Stimulated activated CD4-positive, alpha-beta T cell treated with anti-CD3 and anti-CD28 coated beads, TNF-alpha, amount 100 ng/mL, for 4 hours (primary cell): Measurements from ENCODE around the gene TENT5A.
"Not testable (repeated sequence)": the region's sequence is repeated elsewhere in the genome, so short reads cannot be mapped to it uniquely, and the experiment has no call there.

Experiments used
- DNase-seq, 3 experiments: peaks; one replicate each; pipeline ENCODE4 v3.0.0-alpha.2; 2020; ENCODE audit warnings: low read depth in 3 of 3

The TENT5A gene

DNA sequence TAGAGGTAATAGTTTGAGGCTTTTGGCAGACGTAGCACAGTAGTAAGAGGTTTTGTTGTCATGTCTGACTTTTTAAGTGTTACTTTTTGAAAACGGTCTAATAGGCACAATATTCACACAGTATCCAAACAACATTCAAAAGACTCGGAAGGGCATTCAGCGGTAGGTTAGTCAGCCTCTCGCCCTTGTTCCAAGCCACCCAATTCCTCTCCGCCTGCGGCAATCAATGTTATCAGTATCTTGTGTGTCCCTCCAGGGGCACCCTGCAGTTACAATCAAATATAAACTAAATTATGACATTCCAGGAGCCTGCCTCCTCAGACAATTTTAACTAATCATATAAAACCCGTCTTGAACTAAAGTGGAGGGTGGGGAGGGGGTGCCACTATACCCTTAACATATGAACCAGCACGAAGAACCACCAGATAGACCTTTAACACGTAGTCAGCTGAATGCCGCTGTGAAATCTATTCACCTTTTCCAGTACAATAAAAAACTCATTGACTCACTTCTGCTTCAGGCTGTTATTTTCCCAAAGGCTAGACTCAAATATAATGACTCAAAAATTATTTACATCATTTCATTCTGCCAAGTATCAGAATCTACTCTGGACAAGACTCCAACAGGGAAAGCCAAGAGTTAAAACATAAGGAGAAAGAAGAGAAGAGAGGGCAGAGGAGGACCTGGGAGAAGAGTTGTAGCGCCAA, 1.6 kb downstream of the TENT5A start:
- DNase-seq: no peak

DNA sequence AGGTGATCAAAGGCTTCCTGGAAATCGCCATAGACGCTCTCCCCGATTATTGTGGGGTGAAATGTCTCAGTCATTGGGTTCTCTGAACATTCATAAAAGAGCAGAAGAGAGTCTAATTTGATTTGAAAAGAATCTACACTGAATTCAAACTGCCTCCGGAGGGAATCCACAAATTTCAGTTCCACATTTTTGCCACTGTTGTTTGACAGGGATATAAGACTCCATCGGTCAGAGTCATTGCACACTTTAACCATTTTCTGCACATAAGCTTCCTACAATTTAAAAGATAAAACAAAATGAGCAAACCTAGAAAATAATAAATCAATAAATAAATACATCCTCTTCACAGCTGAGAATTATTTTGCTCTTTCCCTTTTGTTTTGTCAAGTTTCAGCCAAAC, 2.3 kb downstream of the TENT5A start:
- DNase-seq: no peak

DNA sequence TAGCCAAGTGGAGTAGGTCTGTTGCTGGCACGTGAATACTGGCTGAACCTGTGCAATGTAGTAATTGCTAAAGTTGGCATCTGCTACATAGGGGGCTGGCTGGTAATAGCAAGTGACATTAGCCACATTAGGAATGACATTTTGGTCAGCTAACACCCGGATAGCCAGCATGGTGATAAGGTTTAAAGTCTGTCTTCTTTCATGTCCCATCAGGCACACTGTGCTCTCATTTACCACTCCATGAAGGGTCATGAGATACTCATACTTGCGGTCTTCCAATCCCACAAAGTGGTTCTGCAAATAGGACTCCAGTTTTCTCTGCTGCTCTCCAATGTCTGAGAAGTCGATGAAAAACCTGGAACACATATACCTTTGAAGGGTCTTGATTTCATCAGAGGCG, 2.8 kb downstream of the TENT5A start:
- no peak for DNase-seq

DNA sequence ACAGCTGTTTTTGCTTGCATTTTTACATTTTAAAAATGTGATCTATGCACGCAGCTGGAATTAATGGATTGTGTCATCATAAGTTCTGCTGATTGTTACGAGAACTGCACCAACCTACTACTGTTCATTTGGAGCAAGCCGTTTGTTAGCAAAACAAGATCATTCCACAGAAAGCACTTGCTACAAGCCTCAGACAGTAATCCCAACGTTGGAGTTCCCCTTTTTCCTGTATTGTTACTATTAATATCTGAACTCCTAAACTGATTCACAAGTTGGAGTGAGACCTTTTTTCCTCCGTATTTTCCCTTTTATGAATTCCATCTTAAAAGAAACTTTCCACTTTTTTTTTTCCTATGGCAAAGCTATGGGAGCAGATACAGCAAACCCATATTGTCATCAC, 3.5 kb downstream of the TENT5A start:
- no peak for DNase-seq

DNA sequence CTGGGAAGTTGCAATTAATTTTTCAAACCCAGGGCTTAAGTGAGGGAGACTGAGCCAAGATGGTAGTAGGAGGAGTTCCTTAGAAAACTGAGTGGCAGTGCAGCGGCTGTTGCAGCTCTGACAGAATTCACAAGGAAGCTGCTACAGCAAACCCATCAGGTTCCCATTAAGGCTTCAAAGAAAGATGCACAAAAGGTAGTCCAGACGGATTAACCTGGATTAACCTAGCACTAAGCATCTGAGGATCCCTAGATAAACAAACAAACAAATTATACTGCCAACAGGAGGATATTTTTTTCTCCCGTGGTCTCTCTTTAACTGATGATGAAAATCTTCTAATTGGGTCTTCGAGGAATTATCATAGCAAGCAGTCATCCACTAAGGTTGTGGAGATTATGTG, 5.2 kb downstream of the TENT5A start:
- DNase-seq: no peak

DNA sequence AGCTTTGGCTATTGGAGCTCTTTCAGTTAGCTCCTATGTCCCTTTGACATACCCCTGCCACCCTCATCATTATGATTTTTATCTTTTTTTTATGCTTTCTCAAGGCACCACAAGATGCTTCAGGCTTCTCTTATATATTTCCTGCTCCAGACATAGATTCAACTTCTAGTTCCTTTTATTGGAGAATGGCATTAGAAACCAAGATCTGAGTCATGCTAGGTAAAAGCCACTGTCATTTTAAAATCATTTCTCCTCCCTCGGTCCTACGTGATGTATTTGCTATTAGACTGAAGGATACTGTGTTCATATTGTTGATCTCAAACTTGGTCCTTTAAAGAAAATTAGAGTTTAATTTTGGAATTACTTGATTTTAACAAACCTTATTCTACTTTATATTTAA, 8.3 kb downstream of the TENT5A start:
- no peak for DNase-seq

DNA sequence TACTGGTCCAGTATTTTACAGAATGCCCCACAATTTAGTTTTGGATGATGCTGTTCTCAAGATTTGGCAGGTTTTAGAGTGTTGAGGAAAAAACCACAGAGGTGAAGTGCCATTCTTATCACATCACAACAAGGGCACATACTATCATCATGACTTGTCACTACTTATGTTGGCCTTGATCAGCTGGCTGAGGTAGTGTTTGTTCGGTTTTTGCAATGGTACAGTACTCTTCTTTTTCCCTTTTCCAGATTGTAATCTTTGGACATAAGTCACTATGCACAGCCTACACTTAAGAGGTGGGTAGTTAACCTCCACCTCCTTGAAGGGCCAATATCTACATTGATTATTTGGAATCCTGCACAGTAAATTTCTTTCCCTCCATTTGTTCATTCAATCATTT, 8.8 kb downstream of the TENT5A start:
- DNase-seq: no peak

DNA sequence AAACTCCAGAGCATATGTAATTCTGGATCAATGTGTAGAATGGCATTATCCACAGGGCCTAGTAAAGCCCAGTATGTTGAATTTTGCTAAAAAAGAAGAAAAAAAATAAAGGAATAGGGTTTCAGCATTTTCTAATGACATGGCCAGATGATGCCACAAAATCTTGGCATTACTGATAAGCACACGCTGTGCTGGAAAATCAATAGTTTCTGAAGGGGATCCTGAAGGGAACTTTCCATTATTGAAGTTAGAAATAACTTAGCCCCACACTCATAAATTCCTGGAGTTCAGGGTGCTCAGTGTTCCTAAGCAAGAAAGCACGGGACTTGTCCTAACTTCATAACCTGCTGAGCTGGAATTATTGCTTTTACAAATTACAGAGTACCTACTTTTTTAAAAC, 10.8 kb downstream of the TENT5A start:
- DNase-seq: no peak

DNA sequence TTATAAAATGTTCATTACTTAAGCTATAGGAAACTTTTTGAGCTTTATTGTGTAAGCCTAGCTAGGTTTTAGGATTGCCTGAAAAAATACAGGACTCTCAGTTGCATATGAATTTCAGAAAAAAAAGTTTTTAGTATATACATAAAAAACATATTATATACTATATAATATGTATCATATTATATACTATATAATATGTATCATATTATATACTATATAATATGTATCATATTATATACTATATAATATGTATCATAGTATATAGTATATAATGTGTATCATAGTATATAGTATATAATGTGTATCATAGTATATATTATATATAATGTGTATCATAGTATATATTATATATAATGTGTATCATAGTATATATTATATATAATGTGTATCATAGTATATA, 11.9 kb downstream of the TENT5A start:
- not testable (repeated sequence) for DNase-seq

DNA sequence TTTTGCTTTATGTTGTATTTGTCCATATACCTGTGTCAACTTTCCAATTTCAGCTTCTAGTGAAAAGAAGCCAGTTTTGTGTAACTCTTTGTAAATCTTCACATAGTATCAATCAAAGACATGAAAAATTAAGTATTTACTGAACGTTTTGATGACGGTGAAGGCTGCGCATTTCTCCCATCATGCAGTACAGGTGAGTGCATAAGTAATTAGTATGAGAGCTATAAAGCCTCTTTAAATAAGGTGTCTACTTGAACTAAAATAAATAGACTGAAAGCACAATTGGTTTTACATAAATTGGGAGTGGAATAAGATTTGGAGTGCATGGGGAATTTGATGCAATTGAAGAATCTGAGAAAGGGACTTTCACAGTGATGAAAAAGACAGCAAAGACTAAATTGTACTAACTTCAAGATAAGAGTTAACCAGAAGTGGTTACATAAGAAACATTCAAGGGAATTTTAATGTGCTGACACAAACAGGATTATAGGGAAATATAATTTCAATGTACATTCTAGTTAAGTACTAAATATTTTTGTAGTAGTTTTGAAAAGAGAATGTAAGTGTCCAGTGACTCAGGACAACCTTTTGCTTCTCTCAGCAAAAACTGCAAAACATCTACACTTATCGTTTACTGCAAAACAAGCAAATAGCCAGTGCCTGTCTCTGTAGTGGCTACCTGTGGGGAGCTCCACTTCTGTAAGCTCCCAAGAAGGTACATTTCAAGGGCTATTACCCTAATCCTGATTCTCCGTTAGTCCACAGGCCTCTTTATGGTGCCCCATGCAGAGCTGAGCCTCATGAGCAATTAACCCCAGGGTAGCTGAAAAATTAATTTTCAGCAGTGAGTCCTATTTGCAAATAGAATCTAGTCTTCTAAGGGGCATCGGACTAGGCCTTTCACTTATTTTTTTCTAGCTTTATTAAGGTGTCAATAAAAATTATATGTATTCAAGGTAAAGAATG, 13.0 kb downstream of the TENT5A start:
- DNase-seq: no peak

DNA sequence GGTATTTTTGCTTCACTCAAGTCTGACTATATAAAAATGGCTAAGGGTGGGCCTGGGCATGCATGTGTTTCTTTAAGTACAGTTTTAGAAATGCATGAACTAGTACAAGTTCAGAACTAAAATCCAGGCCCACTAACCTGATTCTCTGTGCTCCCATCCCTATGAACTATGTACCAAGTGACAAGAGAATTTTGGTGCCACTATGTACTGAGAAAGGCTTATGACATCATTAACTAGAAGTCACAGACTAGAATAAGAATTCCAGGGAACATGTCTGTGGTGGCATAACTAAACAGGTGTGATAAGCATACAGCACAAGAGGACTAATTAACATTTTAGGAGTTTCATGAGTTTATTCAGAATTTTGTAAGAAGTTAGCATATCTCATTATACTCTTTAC, 16.1 kb downstream of the TENT5A start:
- DNase-seq: no peak

DNA sequence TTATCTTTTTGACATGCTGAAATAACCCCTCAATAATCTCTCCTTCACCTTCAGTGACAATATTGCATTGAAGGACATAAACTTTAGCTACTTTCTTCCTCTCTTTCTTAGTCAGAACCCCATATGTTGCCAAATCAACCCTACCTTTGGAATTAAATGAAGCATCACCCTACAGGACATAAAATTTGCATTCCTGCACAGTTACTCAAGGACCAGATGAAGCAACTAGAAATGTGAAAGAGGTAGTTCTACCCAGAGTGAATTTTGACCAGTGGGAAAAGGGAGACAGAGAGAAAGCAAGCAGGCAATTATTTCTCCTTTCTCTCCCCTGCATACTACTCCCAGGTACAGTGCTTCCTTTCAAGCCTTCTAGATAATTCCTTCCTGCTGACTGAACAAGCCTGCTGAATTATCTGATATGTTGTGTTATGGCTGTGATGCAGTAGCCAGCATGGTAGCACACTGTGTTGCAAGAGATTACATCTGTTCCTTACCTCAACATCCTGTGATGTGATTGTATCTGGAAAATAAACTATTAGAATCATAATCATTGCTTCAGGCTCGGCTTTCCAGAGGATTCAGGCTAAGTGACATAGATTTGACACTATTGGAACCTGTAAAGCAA, 16.6 kb downstream of the TENT5A start:
- no peak for DNase-seq

DNA sequence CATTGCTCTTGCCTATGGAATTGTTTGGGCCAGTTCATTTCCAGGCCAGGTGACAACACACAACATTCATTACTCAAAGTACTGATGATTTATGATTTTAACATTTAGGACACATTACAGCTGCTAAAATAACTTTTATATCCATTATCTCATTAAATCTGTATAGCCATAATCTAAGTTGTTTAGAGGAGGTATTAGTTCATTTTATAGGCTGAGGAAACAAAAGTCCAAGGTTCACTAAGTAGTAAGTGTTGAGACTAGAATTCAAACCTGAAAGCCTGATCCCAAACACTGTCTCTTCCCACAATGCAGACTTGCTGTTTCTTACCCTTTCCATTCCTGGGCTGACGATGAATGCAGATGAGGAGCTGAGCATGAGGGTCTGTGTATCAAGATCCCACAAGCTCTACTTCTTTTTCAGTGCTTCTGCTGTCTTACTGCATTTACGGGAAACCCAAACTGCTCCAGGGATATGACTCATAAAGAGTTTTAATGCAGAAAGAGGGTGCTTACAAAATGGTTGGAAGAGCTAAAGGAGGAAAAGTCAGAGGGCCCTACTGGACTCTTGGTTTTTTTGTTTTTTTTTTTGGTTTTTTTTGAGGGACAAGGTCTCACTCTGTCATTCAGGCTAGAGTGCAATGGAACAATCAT, 17.9 kb downstream of the TENT5A start:
- no peak for DNase-seq

DNA sequence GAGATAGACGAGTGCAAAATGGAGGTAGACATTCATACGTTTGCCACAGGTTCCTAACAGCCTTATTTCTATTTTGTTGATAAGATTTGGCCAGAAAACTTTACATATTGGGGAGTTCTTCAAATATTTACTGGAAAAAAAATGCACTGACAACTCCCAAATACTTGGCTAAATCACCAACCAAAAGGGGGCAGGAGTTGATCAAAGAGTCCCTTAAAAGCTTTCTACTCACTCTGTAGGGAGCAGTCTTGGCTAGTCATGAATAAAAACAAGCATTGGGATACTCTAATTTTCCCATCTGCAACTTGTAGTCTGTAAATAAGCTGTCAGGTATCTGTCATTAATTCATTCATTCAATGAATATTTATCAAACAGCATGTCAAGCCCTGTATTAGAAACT, 18.4 kb downstream of the TENT5A start:
- DNase-seq: no peak

DNA sequence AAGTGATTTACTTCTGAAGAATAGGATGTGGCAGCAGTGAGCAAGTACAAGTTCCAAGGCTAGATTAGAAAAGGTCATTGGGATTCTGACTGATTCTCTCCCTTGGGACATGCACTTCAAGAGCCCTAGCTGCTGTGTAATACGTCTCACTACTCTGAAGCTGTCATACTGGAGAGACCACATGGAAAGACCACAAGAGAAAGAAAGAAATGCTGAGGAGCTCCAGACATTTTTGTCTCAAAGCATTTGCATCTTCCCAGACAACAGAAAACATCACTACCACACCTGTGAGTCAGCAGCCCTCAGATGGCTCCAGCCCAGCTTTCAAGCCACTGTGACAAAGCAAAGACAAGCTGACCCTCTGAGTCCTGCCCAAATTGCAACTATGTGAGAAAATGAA, 20.7 kb downstream of the TENT5A start:
- no peak for DNase-seq

DNA sequence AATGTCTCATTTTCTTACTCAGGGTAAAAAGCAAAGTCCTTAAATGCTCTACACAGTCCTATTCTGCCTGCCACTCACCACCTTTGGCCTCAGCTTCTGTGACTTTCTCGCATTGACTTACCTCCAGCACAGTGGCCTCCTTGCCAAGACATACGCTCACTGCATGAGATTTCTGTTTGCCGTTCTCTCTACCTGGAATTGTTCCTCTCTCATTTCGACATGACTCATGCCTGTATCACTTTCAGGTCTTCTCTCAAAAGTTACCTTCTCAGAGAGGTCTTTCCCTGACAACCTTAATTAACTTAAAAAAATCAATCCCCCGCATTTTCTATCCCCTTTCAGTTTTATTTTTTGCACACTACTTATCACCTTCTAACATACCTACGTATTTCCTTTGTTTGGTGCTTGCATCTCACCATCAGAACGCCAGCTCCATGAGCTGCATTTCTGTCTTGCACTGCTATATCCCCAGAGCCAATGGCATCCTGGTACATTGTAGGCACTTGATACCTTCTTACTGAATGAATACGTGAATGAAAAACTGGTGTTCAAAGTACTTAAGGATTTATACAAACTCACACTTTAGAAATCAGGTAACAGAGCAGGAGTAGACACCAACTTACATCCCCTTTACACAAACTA, 24.5 kb downstream of the TENT5A start:
- no peak for DNase-seq

DNA sequence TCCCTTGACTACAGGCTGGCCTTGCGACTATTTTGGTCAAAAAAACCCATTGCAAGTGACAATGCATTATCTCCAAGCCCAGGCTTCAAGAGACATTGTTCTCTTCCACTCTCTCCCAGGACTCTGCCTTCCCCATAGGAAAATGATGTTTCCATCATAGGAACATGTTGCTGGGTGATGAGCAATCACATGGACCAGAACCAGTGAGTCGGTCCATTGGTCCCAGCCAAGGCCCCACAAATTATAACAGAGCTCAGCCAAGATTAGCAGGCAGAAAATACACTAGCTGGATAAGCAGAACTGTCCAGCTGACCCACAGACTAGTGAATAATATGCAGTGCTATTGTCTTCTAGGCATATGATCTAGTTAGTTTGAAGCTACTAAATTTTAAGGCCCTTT, 27.4 kb downstream of the TENT5A start:
- DNase-seq: no peak

DNA sequence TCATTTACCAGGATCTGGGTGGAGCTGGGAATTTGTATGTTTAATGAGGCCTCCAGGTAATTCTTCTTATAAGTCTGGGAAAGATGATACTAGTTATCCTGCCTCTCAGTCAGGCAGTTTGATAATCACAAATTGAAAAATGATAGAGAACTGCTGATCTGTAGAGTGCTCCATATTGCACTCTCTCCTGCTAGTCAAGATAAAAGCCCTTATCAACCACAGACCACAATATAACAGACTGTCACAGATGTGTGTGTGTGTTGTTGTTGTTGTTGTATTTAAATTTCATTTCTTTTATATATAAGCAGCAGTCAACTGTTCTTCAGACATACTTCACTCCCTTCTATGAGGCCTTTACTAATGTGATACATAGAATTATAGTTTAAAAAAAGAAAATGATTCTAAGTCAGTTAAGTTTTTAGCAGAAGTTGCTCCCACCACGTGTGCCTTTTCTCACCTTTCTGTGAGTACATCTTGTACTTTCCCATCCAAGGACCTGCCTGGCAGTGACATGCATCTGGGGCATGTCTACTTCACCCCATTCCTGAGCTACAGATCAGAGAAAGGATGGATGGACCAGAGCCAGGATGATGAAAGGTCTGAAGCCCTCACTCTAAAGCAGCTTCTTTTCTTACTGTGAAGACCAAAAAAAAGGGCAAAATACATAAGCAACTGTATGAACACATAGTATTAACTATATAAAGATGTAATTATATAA, 29.8 kb downstream of the TENT5A start:
- no peak for DNase-seq

DNA sequence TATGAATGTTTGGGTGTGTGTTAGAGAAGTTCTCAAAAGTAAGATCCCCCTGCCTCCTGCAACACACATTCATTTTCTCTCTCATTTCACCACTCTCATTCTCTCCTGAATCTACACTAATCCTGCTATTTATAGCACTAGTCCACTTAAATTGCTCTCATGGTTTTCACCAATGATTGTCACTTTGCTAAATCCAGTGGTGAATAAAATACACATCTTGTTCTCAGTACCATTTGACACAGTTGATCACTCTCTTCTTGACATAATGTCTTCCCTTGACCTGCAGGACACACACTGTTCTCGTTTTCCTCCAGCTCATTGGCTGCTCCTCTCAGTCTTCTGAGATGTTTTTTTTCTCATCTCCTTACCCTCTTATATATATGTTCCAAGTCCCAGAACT, 32.1 kb downstream of the TENT5A start:
- DNase-seq: no peak

DNA sequence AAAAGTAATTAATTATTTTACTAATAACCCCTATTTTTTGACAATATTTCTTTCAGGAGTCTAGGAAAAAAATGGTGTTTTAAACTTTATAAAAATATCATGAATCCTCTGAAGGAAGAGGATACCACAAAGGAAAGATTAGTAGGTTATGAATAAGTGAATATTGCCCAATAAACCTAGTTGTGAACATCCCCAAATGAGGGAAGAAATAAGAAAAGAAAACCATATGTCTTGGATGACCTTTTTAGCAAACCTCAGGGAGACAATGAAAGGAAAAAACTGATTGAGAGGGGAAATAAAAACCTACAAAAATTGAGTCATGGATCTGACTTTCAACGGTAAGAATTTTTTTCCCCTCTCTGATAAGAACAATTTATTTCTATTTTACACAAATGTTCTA, 34.4 kb downstream of the TENT5A start:
- no peak for DNase-seq

DNA sequence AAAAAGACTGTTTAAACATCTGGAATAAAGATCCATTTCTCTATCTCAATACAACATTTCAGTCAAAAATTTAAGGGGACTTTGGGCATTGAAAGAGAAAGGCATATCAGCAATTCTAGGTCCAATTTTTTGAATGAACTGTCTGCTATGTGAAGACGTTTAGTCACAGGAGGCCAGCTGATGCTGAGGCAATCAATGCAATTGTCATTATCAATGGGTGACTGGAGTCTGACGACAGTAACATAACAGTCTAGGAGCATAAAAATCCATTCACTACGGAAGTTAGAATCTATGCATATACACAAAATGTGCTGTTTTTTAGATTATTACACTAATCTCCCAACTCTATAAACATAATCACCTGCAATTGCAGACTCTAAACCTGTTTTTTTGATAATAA, 37.8 kb downstream of the TENT5A start:
- DNase-seq: no peak
